Stimulated activated CD8-positive, alpha-beta memory T cell treated with anti-CD3 and anti-CD28 coated beads, Interleukin-2, amount 100 ng/mL, for 48 hours (primary cell): ENCODE measurements around the gene C1orf21.

Experiments used
- DNase-seq, 2 donors: peaks; one replicate each; pipeline ENCODE4 v3.0.0-alpha.2; 2020; ENCODE audit warnings: low read depth in 2 of 2

The C1orf21 gene

GRCh38 chr1:184412472-184412871 is 25.6 kb downstream of the C1orf21 start:
- no peak for DNase-seq

GRCh38 chr1:184416481-184416880 is 29.7 kb downstream of the C1orf21 start:
- DNase-seq = no peak

- DNase-seq = no peak
Measured at GRCh38 chr1:184416946-184417345, 30.1 kb downstream of the C1orf21 start.

GRCh38 chr1:184417916-184418315 is 31.1 kb downstream of the C1orf21 start:
- DNase-seq = no peak

- DNase-seq = no peak
Measured at GRCh38 chr1:184418652-184419349, 32.0 kb downstream of the C1orf21 start.

- no peak for DNase-seq
Measured at GRCh38 chr1:184419350-184420161, 32.7 kb downstream of the C1orf21 start.

GRCh38 chr1:184422490-184423233 is 35.8 kb downstream of the C1orf21 start:
- DNase-seq = no peak

- DNase-seq = no peak
Measured at GRCh38 chr1:184423649-184424048, 36.8 kb downstream of the C1orf21 start.

GRCh38 chr1:184424157-184424556 is 37.3 kb downstream of the C1orf21 start:
- DNase-seq = no peak

- no peak for DNase-seq
Measured at GRCh38 chr1:184424945-184425344, 38.1 kb downstream of the C1orf21 start.

GRCh38 chr1:184425449-184426277 is 38.8 kb downstream of the C1orf21 start:
- no peak for DNase-seq

GRCh38 chr1:184426278-184426674 is 39.4 kb downstream of the C1orf21 start:
- no peak for DNase-seq

- no peak for DNase-seq
Measured at GRCh38 chr1:184427722-184428121, 40.9 kb downstream of the C1orf21 start.

- DNase-seq = no peak
Measured at GRCh38 chr1:184428604-184429003, 41.8 kb downstream of the C1orf21 start.

- DNase-seq = no peak
Measured at GRCh38 chr1:184429335-184429734, 42.5 kb downstream of the C1orf21 start.

- DNase-seq = no peak
Measured at GRCh38 chr1:184433956-184434502, 47.2 kb downstream of the C1orf21 start.

- DNase-seq = no peak
Measured at GRCh38 chr1:184437291-184437690, 50.5 kb downstream of the C1orf21 start.

- no peak for DNase-seq
Measured at GRCh38 chr1:184438363-184438762, 51.5 kb downstream of the C1orf21 start.

GRCh38 chr1:184442260-184442659 is 55.4 kb downstream of the C1orf21 start:
- DNase-seq = no peak

- no peak for DNase-seq
Measured at GRCh38 chr1:184443201-184443600, 56.4 kb downstream of the C1orf21 start.

GRCh38 chr1:184443624-184444023 is 56.8 kb downstream of the C1orf21 start:
- DNase-seq = no peak
